ENCODE measurements around the gene PKM.

PKM gene

GRCh38 chr15:72233769-72234168, 2.8 kb upstream of the PKM start:
- DNase-seq, result no peak

- peak; percentile 77 for DNase-seq
Measured at GRCh38 chr15:72231833-72232478, 966 bp upstream of the PKM start.

GRCh38 chr15:72230197-72231065, 559 bp downstream of the PKM start:
- peak; percentile 85 for DNase-seq

- no peak for DNase-seq
Measured at GRCh38 chr15:72229947-72230196, 1.1 kb downstream of the PKM start.

GRCh38 chr15:72229076-72229946, 1.7 kb downstream of the PKM start:
- DNase-seq, result no peak

GRCh38 chr15:72227720-72228119, 3.3 kb downstream of the PKM start:
- DNase-seq, result no peak

GRCh38 chr15:72227192-72227586, 3.8 kb downstream of the PKM start:
- DNase-seq, result no peak

- DNase-seq, result no peak
Measured at GRCh38 chr15:72223278-72223677, 7.7 kb downstream of the PKM start.

GRCh38 chr15:72222393-72222792, 8.6 kb downstream of the PKM start:
- no peak for DNase-seq

GRCh38 chr15:72220687-72221086, 10.3 kb downstream of the PKM start:
- no peak for DNase-seq

- no peak for DNase-seq
Measured at GRCh38 chr15:72217216-72217615, 13.8 kb downstream of the PKM start.

- DNase-seq, result no peak
Measured at GRCh38 chr15:72216079-72216478, 14.9 kb downstream of the PKM start.

- DNase-seq, result no peak
Measured at GRCh38 chr15:72207558-72208085, 23.4 kb downstream of the PKM start.

- DNase-seq, result no peak
Measured at GRCh38 chr15:72206677-72207000, 24.4 kb downstream of the PKM start.

GRCh38 chr15:72205896-72206676, 24.9 kb downstream of the PKM start:
- no peak for DNase-seq

GRCh38 chr15:72205273-72205672, 25.7 kb downstream of the PKM start:
- no peak for DNase-seq

- peak; percentile 79 for DNase-seq
Measured at GRCh38 chr15:72203507-72203837, 27.5 kb downstream of the PKM start.

- no peak for DNase-seq
Measured at GRCh38 chr15:72202801-72203506, 28.0 kb downstream of the PKM start.

GRCh38 chr15:72202302-72202701, 28.7 kb downstream of the PKM start:
- no peak for DNase-seq

GRCh38 chr15:72201391-72201921, 29.5 kb downstream of the PKM start:
- no peak for DNase-seq

GRCh38 chr15:72200395-72201237, 30.4 kb downstream of the PKM start:
- no peak for DNase-seq

Data from NCI-H1092 treated with DMSO at 0.1 percent for 48 hours (cell line).